GM12892 (cell line): ENCODE data around the gene KRTAP4-8.

Experiments used
- POLR2A ChIP-seq: IDR thresholded peaks from 2 replicates; pipeline ENCODE4 v1.6.1; 2011; ENCODE audit warnings: low read depth, low read length, control low read depth
- POLR2AphosphoS5 ChIP-seq: IDR thresholded peaks from 2 replicates; pipeline ENCODE4 v1.6.1; 2011; ENCODE audit warnings: low read depth, low read length, control low read depth
- TAF1 ChIP-seq: IDR thresholded peaks from 2 replicates; pipeline ENCODE4 v1.6.1; 2011; ENCODE audit warnings: low read depth, mild to moderate bottlenecking, control low read depth, low read length, borderline replicate concordance

DNA sequence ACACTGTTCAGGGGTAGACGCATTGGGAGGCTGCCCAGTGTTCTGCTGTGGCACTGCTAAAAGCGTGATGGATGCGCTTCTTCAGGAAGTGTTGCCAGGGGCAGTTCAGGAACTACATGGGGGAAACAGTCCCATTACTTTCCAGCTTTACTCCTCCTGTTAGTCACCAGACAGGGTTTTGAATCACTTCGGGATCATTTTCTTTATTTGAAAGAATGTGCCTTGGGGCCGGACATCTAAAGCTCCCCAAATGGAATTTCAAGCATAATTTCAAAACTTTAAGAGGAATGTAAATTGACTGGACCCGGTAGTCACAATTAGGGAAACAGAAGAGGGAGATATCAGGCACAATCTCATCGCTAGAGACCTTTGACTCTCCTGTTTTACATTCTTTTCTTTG lies 49.5 kb downstream of the KRTAP4-8 start:
- TF ChIP-seq POLR2A: no peak
- TF ChIP-seq TAF1: no peak
- no peak for TF ChIP-seq POLR2AphosphoS5
